ENCODE results near the gene PRKCZ. TPM values are rescaled to one million over a fixed set of nuclear protein-coding genes. Genes with fewer than 3 reads are reported as not detected.

PRKCZ gene
- total RNA-seq, 1 donor: 0.72 TPM

DNA sequence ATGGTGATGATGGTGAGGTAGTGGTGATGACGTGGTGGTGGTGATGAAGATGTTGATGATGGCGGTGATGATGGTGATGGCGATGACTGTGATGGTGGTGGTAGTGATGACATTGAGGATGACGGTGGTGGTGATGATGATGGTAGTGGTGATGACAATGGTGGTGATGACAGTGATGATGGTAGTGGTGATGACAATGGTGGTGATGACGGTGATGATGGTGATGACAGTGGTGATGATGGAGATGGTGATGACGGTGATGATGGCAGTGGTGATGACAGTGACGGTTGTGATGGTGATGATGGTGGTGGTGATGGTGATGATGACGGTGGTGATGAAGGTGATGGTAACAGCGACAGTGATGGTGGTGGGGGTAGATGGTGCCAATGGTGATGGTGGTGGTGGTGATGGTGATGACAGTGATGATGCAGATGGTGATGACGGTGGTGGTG is 105.0 kb downstream of the PRKCZ start:
- Histone ChIP-seq H3K4me2 (ENCODE audit: insufficient read depth, low read length) (no peak overlapping the region), H3K27me3 (ENCODE audit: insufficient read depth, low read length) (peaks cover 4% of the 10 kb centered on the region), H4K20me1 (ENCODE audit: insufficient read depth, low read length) (no peaks in the 10 kb centered on the region), H3K9me3 (ENCODE audit: low read depth, low read length) (no peaks in the 10 kb centered on the region), H3K4me3 (ENCODE audit: insufficient read depth, low read length) (no peak overlapping the region), H3K36me3 (ENCODE audit: insufficient read depth, low read length) (no peaks in the 10 kb centered on the region), H2AFZ (ENCODE audit: low read length) (no peak overlapping the region), H3K4me1 (ENCODE audit: insufficient read depth, low read length) (no peaks in the 10 kb centered on the region), H3K27ac (ENCODE audit: low read depth, low read length) (no peak overlapping the region), H3K79me2 (ENCODE audit: insufficient read depth, low read length) (no peaks in the 10 kb centered on the region)
- DNase-seq (ENCODE audit: insufficient read length, low spot score, missing footprints): no peak
- TF ChIP-seq, protein P1, sequence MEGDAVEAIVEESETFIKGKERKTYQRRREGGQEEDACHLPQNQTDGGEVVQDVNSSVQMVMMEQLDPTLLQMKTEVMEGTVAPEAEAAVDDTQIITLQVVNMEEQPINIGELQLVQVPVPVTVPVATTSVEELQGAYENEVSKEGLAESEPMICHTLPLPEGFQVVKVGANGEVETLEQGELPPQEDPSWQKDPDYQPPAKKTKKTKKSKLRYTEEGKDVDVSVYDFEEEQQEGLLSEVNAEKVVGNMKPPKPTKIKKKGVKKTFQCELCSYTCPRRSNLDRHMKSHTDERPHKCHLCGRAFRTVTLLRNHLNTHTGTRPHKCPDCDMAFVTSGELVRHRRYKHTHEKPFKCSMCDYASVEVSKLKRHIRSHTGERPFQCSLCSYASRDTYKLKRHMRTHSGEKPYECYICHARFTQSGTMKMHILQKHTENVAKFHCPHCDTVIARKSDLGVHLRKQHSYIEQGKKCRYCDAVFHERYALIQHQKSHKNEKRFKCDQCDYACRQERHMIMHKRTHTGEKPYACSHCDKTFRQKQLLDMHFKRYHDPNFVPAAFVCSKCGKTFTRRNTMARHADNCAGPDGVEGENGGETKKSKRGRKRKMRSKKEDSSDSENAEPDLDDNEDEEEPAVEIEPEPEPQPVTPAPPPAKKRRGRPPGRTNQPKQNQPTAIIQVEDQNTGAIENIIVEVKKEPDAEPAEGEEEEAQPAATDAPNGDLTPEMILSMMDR (IDR thresholded peaks at IDR 0.05; ENCODE audit: extremely low read depth, low read depth, low read length): no peak

DNA sequence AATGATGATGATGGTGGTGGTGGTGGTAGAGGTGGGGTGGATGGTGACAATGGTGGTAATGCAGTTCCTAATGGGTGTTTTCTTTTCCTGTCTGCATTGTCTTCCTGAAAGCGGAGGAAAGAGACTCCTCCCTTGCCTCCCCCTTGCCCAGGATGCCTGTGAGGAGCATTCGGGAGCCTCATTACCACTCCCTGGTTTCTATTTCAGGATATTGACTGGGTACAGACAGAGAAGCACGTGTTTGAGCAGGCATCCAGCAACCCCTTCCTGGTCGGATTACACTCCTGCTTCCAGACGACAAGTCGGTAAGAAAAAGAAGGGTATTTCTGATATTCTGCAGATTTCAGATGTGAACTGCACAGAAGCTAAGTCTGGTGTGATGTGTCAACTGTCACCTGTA is 105.6 kb downstream of the PRKCZ start:
- no peaks in the 10 kb centered on the region for H3K9me3 ChIP-seq (ENCODE audit: low read depth, low read length)
- H3K27ac ChIP-seq (ENCODE audit: low read depth, low read length): no peak overlapping the region
- TF ChIP-seq, protein P1 (IDR thresholded peaks at IDR 0.05; ENCODE audit: extremely low read depth, low read depth, low read length): no peak

DNA sequence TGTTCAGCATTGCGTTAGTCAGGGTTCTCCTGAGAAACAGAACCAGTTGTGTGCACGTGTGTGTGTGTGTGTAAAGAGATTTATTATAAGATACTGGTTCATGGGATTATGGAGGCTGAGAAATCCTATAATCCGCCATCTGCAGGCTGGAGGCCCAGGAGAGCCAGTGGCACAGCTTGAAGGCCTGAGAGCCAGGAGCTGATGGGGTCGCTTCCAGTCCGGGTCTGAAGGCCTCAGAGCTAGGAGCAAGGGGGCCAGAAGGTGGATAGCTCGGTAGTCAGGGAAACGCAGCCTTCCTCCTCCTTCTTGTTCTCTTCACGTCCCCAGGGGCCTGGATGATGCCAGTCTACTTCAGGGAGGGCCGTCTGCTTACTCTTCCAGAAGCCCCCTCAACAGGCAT is 106.7 kb downstream of the PRKCZ start:
- H2AFZ ChIP-seq (ENCODE audit: low read length): no peak overlapping the region
- H3K36me3 ChIP-seq (ENCODE audit: insufficient read depth, low read length): no peaks in the 10 kb centered on the region
- no peak overlapping the region for H3K27ac ChIP-seq (ENCODE audit: low read depth, low read length)
- no peaks in the 10 kb centered on the region for H3K4me1 ChIP-seq (ENCODE audit: insufficient read depth, low read length)
- H3K4me2 ChIP-seq (ENCODE audit: insufficient read depth, low read length): no peak overlapping the region
- H3K4me3 ChIP-seq (ENCODE audit: insufficient read depth, low read length): no peak overlapping the region
- H3K9me3 ChIP-seq (ENCODE audit: low read depth, low read length): no peaks in the 10 kb centered on the region
- DNase-seq (ENCODE audit: insufficient read length, low spot score, missing footprints): no peak
- no peaks in the 10 kb centered on the region for H3K79me2 ChIP-seq (ENCODE audit: insufficient read depth, low read length)
- H3K27me3 ChIP-seq (ENCODE audit: insufficient read depth, low read length): no peaks in the 10 kb centered on the region
- H4K20me1 ChIP-seq (ENCODE audit: insufficient read depth, low read length): no peaks in the 10 kb centered on the region
- TF ChIP-seq, protein P1 (IDR thresholded peaks at IDR 0.05; ENCODE audit: extremely low read depth, low read depth, low read length): no peak

More for the DNA sequence above, 105.6 kb downstream of the PRKCZ start:
- H3K79me2 ChIP-seq (ENCODE audit: insufficient read depth, low read length): no peaks in the 10 kb centered on the region
- H3K36me3 ChIP-seq (ENCODE audit: insufficient read depth, low read length): no peaks in the 10 kb centered on the region
- H3K4me1 ChIP-seq (ENCODE audit: insufficient read depth, low read length): no peaks in the 10 kb centered on the region
- H3K27me3 ChIP-seq (ENCODE audit: insufficient read depth, low read length): no peaks in the 10 kb centered on the region
- H4K20me1 ChIP-seq (ENCODE audit: insufficient read depth, low read length): no peaks in the 10 kb centered on the region
- no peak for DNase-seq (ENCODE audit: insufficient read length, low spot score, missing footprints)
- no peak overlapping the region for H3K4me2 ChIP-seq (ENCODE audit: insufficient read depth, low read length)
- no peak overlapping the region for H2AFZ ChIP-seq (ENCODE audit: low read length)
- no peak overlapping the region for H3K4me3 ChIP-seq (ENCODE audit: insufficient read depth, low read length)

DNA sequence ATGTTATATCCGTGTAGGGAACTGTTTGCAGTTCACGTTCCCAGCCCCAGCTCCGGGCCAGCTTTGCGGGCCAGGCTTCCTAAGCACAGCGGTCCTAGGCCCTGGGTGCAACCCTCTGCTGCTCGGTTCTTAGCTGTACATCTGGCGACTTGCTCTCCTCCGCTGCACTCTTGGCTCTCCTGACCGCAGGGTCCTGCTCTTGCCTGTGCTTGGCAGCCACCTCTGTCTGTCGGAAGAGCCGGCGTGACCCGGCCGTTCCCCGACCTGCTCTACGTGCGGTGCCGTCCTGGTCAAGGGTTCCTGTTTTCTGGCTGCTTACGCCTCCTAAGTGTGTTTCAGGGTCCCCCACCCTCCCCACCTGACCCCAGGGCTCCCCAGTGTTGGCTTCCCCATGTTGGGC is 107.6 kb downstream of the PRKCZ start:
- no peaks in the 10 kb centered on the region for H3K79me2 ChIP-seq (ENCODE audit: insufficient read depth, low read length)
- no peak overlapping the region for H3K4me2 ChIP-seq (ENCODE audit: insufficient read depth, low read length)
- no peak for DNase-seq (ENCODE audit: insufficient read length, low spot score, missing footprints)
- H3K9me3 ChIP-seq (ENCODE audit: low read depth, low read length): no peaks in the 10 kb centered on the region
- H3K4me3 ChIP-seq (ENCODE audit: insufficient read depth, low read length): no peak overlapping the region
- no peaks in the 10 kb centered on the region for H4K20me1 ChIP-seq (ENCODE audit: insufficient read depth, low read length)
- H3K27me3 ChIP-seq (ENCODE audit: insufficient read depth, low read length): peaks cover under 1% of the 10 kb centered on the region
- H3K36me3 ChIP-seq (ENCODE audit: insufficient read depth, low read length): no peaks in the 10 kb centered on the region
- no peak overlapping the region for H2AFZ ChIP-seq (ENCODE audit: low read length)
- H3K27ac ChIP-seq (ENCODE audit: low read depth, low read length): no peak overlapping the region
- no peaks in the 10 kb centered on the region for H3K4me1 ChIP-seq (ENCODE audit: insufficient read depth, low read length)
- TF ChIP-seq, protein P1 (IDR thresholded peaks at IDR 0.05; ENCODE audit: extremely low read depth, low read depth, low read length): no peak

Measured in osteoblast (primary cell).